HepG2 (cell line): ENCODE results near the gene NEURL3. TPM values are rescaled to one million over a fixed set of nuclear protein-coding genes. Genes with fewer than 3 reads are reported as not detected.

ENCODE experiments used
- ATAC-seq: fragments of 200-7000 bp; cut with Tn5 transposase; 3 replicates; pipeline ENCODE4 v1.9.1; 2020; ENCODE audit warnings: mild to moderate bottlenecking, moderate library complexity
- BruUV-seq: library from RNA; stranded (reverse); fragments of 400-500 nt; replicated peaks from 2 replicates; lab custom pipeline; 2021; lab: Mats Ljungman, UMichigan
- CTCF ChIA-PET: fragments of 300-600 bp; formaldehyde crosslinking; extraction: SDS; loops from one replicate; lab custom pipeline; 2021; ENCODE audit warnings: low total read pairs, inconsistent platforms, low intra/inter-chr PET ratio; lab: Yijun Ruan, JAX
- POLR2A ChIA-PET: fragments of 350-600 bp; sonication (Branson Sonifier 250); formaldehyde crosslinking; loops from one replicate; lab custom pipeline; 2020; ENCODE audit warnings: antibody characterized with exemption, inconsistent platforms; lab: Yijun Ruan, JAX
- DNase-seq: peaks from one replicate; pipeline ENCODE4 v3.0.0-alpha.2; 2015; ENCODE audit warnings: low spot score
- FAIRE-seq: peaks from 3 replicates; lab custom pipeline; 2011; peaks lifted over from hg19 to GRCh38; lab: Jason Lieb, UNC
- H2AFZ ChIP-seq: one replicate; pipeline ENCODE4 v1.6.1; 2011; ENCODE audit warnings: low read length, inconsistent platforms
- H3K27ac ChIP-seq: fragments of 300-600 bp; 3 replicates; pipeline ENCODE4 v1.8.0; 2011; ENCODE audit warnings: mixed run types, mild to moderate bottlenecking, mixed read lengths, low read length, inconsistent platforms; ENCODE audit not compliant: insufficient read depth; ENCODE audit errors: extremely low read length
- H3K27me3 ChIP-seq, 2 experiments: fragments of 200-600 bp in 1 of 2; 2 replicates in 1 of 2; 3 replicates in 1 of 2; pipeline versions ENCODE4 v1.6.0 to v1.8.0; 2011; ENCODE audit warnings: low read length in 2 of 2, mild to moderate bottlenecking in 2 of 2, moderate library complexity in 2 of 2, inconsistent platforms in 1 of 2; ENCODE audit not compliant: insufficient read depth in 2 of 2, control insufficient read depth in 1 of 2
- H3K36me3 ChIP-seq, 2 experiments: fragments of 200-600 bp in 1 of 2; replicated peaks in 1 of 2; 2 replicates in 1 of 2; 3 replicates in 1 of 2; pipeline versions ENCODE4 v1.5.1 to v1.8.0; 2011; ENCODE audit warnings: low read length in 2 of 2, inconsistent platforms in 1 of 2; ENCODE audit not compliant: insufficient read depth in 2 of 2, control insufficient read depth in 1 of 2
- H3K4me1 ChIP-seq: 2 replicates; pipeline ENCODE4 v1.5.1; 2012; ENCODE audit warnings: low read length, inconsistent platforms; ENCODE audit not compliant: insufficient read depth
- H3K4me2 ChIP-seq: 2 replicates; pipeline ENCODE4 v1.6.0; 2011; ENCODE audit warnings: low read depth, low read length, inconsistent platforms
- H3K4me3 ChIP-seq, 3 experiments: fragments of 200-600 bp in 1 of 3; sonication (generic), shearing (Covaris generic) in 1 of 3; replicated peaks in 1 of 3; 2 replicates each; pipeline ENCODE4 v1.5.1; 2011 to 2016; ENCODE audit warnings: low read length in 3 of 3, inconsistent platforms in 2 of 3, low read depth in 2 of 3, mild to moderate bottlenecking in 2 of 3, control low read depth in 1 of 3, mixed read lengths in 1 of 3; ENCODE audit not compliant: insufficient read depth in 1 of 3
- H3K79me2 ChIP-seq: one replicate; pipeline ENCODE4 v1.6.1; 2011; ENCODE audit warnings: low read length, inconsistent platforms; ENCODE audit not compliant: insufficient read depth
- H3K9ac ChIP-seq: 2 replicates; pipeline ENCODE4 v1.6.0; 2011; ENCODE audit warnings: mild to moderate bottlenecking, low read depth, low read length, inconsistent platforms; ENCODE audit not compliant: insufficient read depth
- H3K9me3 ChIP-seq: 2 replicates; pipeline ENCODE4 v1.5.1; 2012; ENCODE audit warnings: mild to moderate bottlenecking, low read length
- H4K20me1 ChIP-seq: 2 replicates; pipeline ENCODE4 v1.6.0; 2011; ENCODE audit warnings: inconsistent platforms, mild to moderate bottlenecking, low read length, moderate library complexity; ENCODE audit not compliant: insufficient read depth
- AHDC1 ChIP-seq: sonication (generic); formaldehyde crosslinking; IDR thresholded peaks from 2 replicates; pipeline ENCODE4 v1.5.1; 2020; ENCODE audit warnings: mild to moderate bottlenecking, missing genetic modification reagents, borderline replicate concordance
- KDM5B ChIP-seq: sonication (generic); formaldehyde crosslinking; IDR thresholded peaks from 2 replicates; pipeline ENCODE4 v1.4.0; 2020; ENCODE audit warnings: missing genetic modification reagents, mild to moderate bottlenecking, borderline replicate concordance
- LCORL ChIP-seq, 2 experiments: fragments of 450-650 bp in 1 of 2; sonication (generic) in 1 of 2; formaldehyde crosslinking in 1 of 2; IDR thresholded peaks; 2 replicates each; pipeline versions ENCODE4 v1.5.0 to v1.6.1; 2017 to 2020; ENCODE audit warnings: antibody characterized with exemption in 1 of 2, missing genetic modification reagents in 1 of 2
- ZMYM2 ChIP-seq: sonication (generic); formaldehyde crosslinking; IDR thresholded peaks from 2 replicates; pipeline ENCODE4 v1.8.0; 2022; ENCODE audit warnings: mild to moderate bottlenecking, missing genetic modification reagents
- ZNF143 ChIP-seq: sonication (generic); formaldehyde crosslinking; IDR thresholded peaks from 2 replicates; pipeline ENCODE4 v1.4.0; 2020; ENCODE audit warnings: missing genetic modification reagents
- ZNF709 ChIP-seq: sonication (generic); formaldehyde crosslinking; IDR thresholded peaks from 2 replicates; pipeline ENCODE4 v1.5.0; 2020; ENCODE audit warnings: mild to moderate bottlenecking, missing genetic modification reagents
- ZSCAN12 ChIP-seq: sonication (generic); formaldehyde crosslinking; IDR thresholded peaks from 2 replicates; pipeline ENCODE4 v1.9.0; 2021; ENCODE audit warnings: mild to moderate bottlenecking, missing genetic modification reagents
- WGBS: methylation state at CpG from one replicate; pipeline ENCODE4 v1.1.6; 2017; ENCODE audit warnings: low lambda C conversion rate; 5-methylcytosine and 5-hydroxymethylcytosine counted together
- in situ Hi-C: cut with HindIII; loops from 2 replicates; pipeline ENCODE4 v1.10.0; 2017; ENCODE audit warnings: low pct_unique_long_range_greater_than_20kb; ENCODE audit not compliant: extremely low pct_ligation_motif_present
- intact Hi-C: fragments of 100-400 bp; cut with micrococcal nuclease; formaldehyde crosslinking; loops from one replicate; pipeline ENCODE4 v1.10.0; 2022; ENCODE audit not compliant: unreplicated experiment
- polyA plus RNA-seq, 8 experiments: library from polyadenylated mRNA; depleted of rRNA in 3 of 8; stranded (reverse) in 7 of 8; unstranded in 1 of 8; fragments of >200 nt; fragmentation: Illumina TruSeq in 4 of 8; extraction: Trizol in 4 of 8; gene quantifications; 2 replicates each; pipeline versions ENCODE4 v1.2.1 to v1.2.3, GENCODE V29; 2011 to 2016; ENCODE audit warnings: low read depth in 4 of 8, missing spikeins in 1 of 8, mixed read lengths in 1 of 8; ENCODE audit not compliant: insufficient read depth in 1 of 8
- total RNA-seq, 5 experiments: library from RNA; depleted of rRNA; stranded (reverse); fragments of >200 nt; fragmentation: Illumina TruSeq; extraction: Trizol; gene quantifications; 2 replicates each; pipeline ENCODE4 v1.2.3, GENCODE V29; 2016; ENCODE audit warnings: low read depth in 1 of 5
- TF ChIP-seq, protein P1 (sequence below): sonication (generic); formaldehyde crosslinking; IDR thresholded peaks from 2 replicates; pipeline ENCODE4 v1.4.0; 2020; ENCODE audit warnings: low read depth, missing genetic modification reagents

Gene NEURL3
- total and polyA plus RNA-seq, 2 of the 13 experiments (the other 11 are each of a cell fraction or from before 2014, with no cell fraction given): 0.16 to 1.2 TPM

DNA sequence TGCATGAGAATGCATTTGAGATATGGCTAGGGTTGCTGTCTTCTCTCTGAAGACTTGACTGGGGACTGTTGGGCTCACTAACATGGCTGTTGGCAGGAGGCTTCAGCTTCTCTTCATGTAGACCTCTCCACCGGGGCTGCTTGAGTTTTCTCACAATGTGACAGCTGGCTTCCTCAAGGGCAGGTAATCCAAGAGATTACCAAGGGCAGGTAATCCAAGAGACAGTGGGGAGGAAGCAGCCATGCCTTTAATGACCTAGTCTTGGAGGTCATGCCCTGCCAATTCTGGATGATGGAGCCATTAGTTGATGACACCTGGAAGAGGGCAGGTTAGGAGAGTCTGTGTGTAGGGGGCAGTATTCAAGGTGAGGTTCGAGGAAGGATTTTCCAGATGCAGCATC is 40.5 kb downstream of the NEURL3 start:
- no peak overlapping the region for H3K4me3 ChIP-seq
- peaks cover 0 to 17% of the 10 kb centered on the region in 2 experiments; a peak in 3 of 5 replicates for H3K27me3 ChIP-seq
- H3K4me1 ChIP-seq: peaks cover 7% of the 10 kb centered on the region
- WGBS: 22% methylated on average over 2 of the region's 2 CpGs
- no peak overlapping the region for H2AFZ ChIP-seq
- no TSS peak for BruUV-seq
- H3K79me2 ChIP-seq: no peaks in the 10 kb centered on the region
- POLR2A ChIA-PET: no interaction called here
- no peaks in the 10 kb centered on the region for H3K36me3 ChIP-seq
- H4K20me1 ChIP-seq: no peaks in the 10 kb centered on the region
- in situ Hi-C loops (no loop called here), intact Hi-C loops (no loop called here)
- DNase-seq (no peak), ATAC-seq (no peak), FAIRE-seq (no peak)
- H3K9me3 ChIP-seq: peaks cover 1% of the 10 kb centered on the region; the same call in 1 of the 2 replicates
- no peak overlapping the region for H3K9ac ChIP-seq
- TF ChIP-seq LCORL (IDR thresholded peaks at IDR 0.05): no peak
- no peak for TF ChIP-seq LCORL (CRISPR knock-in tag; IDR thresholded peaks at IDR 0.05)
- TF ChIP-seq ZSCAN12 (CRISPR knock-in tag): no peak
- no peak for TF ChIP-seq AHDC1 (CRISPR knock-in tag)
- TF ChIP-seq, protein P1, sequence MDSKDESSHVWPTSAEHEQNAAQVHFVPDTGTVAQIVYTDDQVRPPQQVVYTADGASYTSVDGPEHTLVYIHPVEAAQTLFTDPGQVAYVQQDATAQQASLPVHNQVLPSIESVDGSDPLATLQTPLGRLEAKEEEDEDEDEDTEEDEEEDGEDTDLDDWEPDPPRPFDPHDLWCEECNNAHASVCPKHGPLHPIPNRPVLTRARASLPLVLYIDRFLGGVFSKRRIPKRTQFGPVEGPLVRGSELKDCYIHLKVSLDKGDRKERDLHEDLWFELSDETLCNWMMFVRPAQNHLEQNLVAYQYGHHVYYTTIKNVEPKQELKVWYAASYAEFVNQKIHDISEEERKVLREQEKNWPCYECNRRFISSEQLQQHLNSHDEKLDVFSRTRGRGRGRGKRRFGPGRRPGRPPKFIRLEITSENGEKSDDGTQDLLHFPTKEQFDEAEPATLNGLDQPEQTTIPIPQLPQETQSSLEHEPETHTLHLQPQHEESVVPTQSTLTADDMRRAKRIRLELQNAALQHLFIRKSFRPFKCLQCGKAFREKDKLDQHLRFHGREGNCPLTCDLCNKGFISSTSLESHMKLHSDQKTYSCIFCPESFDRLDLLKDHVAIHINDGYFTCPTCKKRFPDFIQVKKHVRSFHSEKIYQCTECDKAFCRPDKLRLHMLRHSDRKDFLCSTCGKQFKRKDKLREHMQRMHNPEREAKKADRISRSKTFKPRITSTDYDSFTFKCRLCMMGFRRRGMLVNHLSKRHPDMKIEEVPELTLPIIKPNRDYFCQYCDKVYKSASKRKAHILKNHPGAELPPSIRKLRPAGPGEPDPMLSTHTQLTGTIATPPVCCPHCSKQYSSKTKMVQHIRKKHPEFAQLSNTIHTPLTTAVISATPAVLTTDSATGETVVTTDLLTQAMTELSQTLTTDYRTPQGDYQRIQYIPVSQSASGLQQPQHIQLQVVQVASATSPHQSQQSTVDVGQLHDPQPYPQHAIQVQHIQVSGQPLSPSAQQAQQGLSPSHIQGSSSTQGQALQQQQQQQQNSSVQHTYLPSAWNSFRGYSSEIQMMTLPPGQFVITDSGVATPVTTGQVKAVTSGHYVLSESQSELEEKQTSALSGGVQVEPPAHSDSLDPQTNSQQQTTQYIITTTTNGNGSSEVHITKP (CRISPR knock-in tag): no peak
- no peak for TF ChIP-seq KDM5B
- no peak for TF ChIP-seq ZMYM2 (CRISPR knock-in tag)
- TF ChIP-seq ZNF709 (CRISPR knock-in tag): no peak
- no peak for TF ChIP-seq ZNF143 (CRISPR knock-in tag)
- CTCF ChIA-PET: no interaction called here
- H3K4me2 ChIP-seq: no peak overlapping the region
- H3K27ac ChIP-seq: no peak overlapping the region
